Smooth muscle cell (in vitro differentiated cells): ENCODE results near the gene TUBG1. TPM values are rescaled to one million over a fixed set of nuclear protein-coding genes. Genes with fewer than 3 reads are reported as not detected.

Source experiments
- DNase-seq: peaks from one replicate; lab custom pipeline; 2025; ENCODE audit not compliant: unreplicated experiment; lab: John Stamatoyannopoulos, UW
- H2AFZ ChIP-seq: fragments of 200-600 bp; sonication (generic); 2 replicates; pipeline ENCODE4 v1.6.0; 2016; ENCODE audit warnings: antibody characterized with exemption, low read depth, mild to moderate bottlenecking
- H3F3A ChIP-seq: fragments of 200-600 bp; sonication (generic); 2 replicates; pipeline ENCODE4 v1.6.0; 2017; ENCODE audit warnings: antibody characterized with exemption, low read depth
- H3K27ac ChIP-seq: fragments of 200-600 bp; sonication (generic); 2 replicates; pipeline ENCODE4 v1.5.1; 2016; ENCODE audit warnings: low read depth, mild to moderate bottlenecking
- H3K27me3 ChIP-seq: fragments of 200-600 bp; sonication (generic); 2 replicates; pipeline ENCODE4 v1.6.1; 2016; ENCODE audit warnings: low read depth, mild to moderate bottlenecking
- H3K36me3 ChIP-seq: fragments of 200-600 bp; sonication (generic); 2 replicates; pipeline ENCODE4 v1.5.1; 2016; ENCODE audit warnings: low read depth
- H3K4me1 ChIP-seq: fragments of 200-600 bp; sonication (generic); 2 replicates; pipeline ENCODE4 v1.5.1; 2016; ENCODE audit warnings: low read depth
- H3K4me2 ChIP-seq: fragments of 200-600 bp; sonication (generic); 2 replicates; pipeline ENCODE4 v1.6.0; 2016; ENCODE audit warnings: mild to moderate bottlenecking
- H3K4me3 ChIP-seq: fragments of 200-600 bp; sonication (generic); 2 replicates; pipeline ENCODE4 v1.5.1; 2016; ENCODE audit warnings: mild to moderate bottlenecking
- H3K79me2 ChIP-seq: fragments of 200-600 bp; sonication (generic); 2 replicates; pipeline ENCODE4 v1.6.0; 2016; ENCODE audit warnings: low read depth, mild to moderate bottlenecking
- H3K9ac ChIP-seq: fragments of 200-600 bp; sonication (generic); 2 replicates; pipeline ENCODE4 v1.6.0; 2016; ENCODE audit warnings: low read depth
- H3K9me3 ChIP-seq: fragments of 200-600 bp; sonication (generic); replicated peaks from 2 replicates; pipeline ENCODE4 v1.5.1; 2016; ENCODE audit warnings: low read depth
- H4K20me1 ChIP-seq: fragments of 200-600 bp; sonication (generic); 2 replicates; pipeline ENCODE4 v1.6.0; 2016; ENCODE audit warnings: low read depth
- CTCF ChIP-seq: fragments of 200-600 bp; sonication (generic); IDR thresholded peaks from 2 replicates; pipeline ENCODE4 v1.5.1; 2017; ENCODE audit warnings: borderline replicate concordance, mild to moderate bottlenecking, antibody characterized with exemption; ENCODE audit not compliant: insufficient read depth, poor library complexity, severe bottlenecking
- WGBS: methylation state at CpG from one replicate; pipeline ENCODE4 v1.1.7; 2016; ENCODE audit warnings: low lambda C conversion rate; 5-methylcytosine and 5-hydroxymethylcytosine counted together
- polyA plus RNA-seq: library from polyadenylated mRNA; unstranded; fragments of >200 nt; fragmentation: Nextera tagmentation; extraction: Ambion mirVana; gene quantifications from 2 replicates; pipeline ENCODE4 v1.2.1, GENCODE V29; 2016
- total RNA-seq: library from RNA; depleted of rRNA; stranded (reverse); fragments of >200 nt; gene quantifications from 2 replicates; pipeline ENCODE4 v1.2.3, GENCODE V29; 2014

Gene TUBG1
- total and polyA plus RNA-seq, 2 experiments from 2014 or later: 38.7 to 102 TPM

DNA sequence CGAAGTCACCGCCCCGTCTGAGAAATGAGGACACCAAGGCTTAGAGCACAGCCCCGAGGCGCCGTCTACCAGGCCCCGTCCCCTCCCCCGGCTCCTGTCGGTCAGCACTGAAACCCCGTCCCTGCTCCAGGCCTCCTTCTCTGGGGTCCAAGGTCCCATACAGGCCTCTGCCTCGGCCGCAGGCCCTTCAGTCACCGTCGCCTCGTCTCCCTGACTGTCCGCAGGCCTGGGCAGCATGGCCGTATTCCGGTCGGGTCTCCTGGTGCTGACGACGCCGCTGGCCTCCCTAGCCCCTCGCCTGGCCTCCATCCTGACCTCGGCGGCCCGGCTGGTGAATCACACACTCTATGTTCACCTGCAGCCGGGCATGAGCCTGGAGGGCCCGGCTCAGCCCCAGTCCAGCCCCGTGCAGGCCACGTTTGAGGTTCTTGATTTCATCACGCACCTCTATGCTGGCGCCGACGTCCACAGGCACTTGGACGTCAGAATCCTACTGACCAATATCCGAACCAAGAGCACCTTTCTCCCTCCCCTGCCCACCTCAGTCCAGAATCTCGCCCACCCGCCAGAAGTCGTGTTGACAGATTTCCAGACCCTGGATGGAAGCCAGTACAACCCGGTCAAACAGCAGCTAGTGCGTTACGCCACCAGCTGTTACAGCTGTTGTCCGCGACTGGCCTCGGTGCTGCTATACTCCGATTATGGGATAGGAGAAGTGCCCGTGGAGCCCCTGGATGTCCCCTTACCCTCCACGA is 46.9 kb upstream of the TUBG1 start:
- H3K9me3 ChIP-seq: no peaks in the 10 kb centered on the region
- H3K27me3 ChIP-seq: no peaks in the 10 kb centered on the region
- H3K79me2 ChIP-seq: peaks cover 27% of the 10 kb centered on the region
- peak overlapping the region; percentile 85 for H3K27ac ChIP-seq
- H3K4me2 ChIP-seq: peak overlapping the region; percentile 97
- TF ChIP-seq CTCF: no peak
- H3K4me3 ChIP-seq: peak overlapping the region; percentile 76
- WGBS: 24% methylated on average over 47 of the region's 48 CpGs
- H2AFZ ChIP-seq: peak overlapping the region; percentile 47
- no peaks in the 10 kb centered on the region for H3K36me3 ChIP-seq
- DNase-seq: no peak
- H3K9ac ChIP-seq: peak overlapping the region; percentile 92
- peaks cover 13% of the 10 kb centered on the region for H3F3A ChIP-seq
- H3K4me1 ChIP-seq: peaks cover 14% of the 10 kb centered on the region
- H4K20me1 ChIP-seq: no peaks in the 10 kb centered on the region

- Histone ChIP-seq H3K9ac (peak overlapping the region; percentile 92), H4K20me1 (no peaks in the 10 kb centered on the region), H2AFZ (no peak overlapping the region), H3K4me1 (peaks cover 14% of the 10 kb centered on the region), H3F3A (peaks cover 13% of the 10 kb centered on the region), H3K27ac (peak overlapping the region; percentile 85), H3K27me3 (no peaks in the 10 kb centered on the region), H3K9me3 (no peaks in the 10 kb centered on the region), H3K4me3 (peak overlapping the region; percentile 76), H3K79me2 (peaks cover 30% of the 10 kb centered on the region), H3K36me3 (no peaks in the 10 kb centered on the region), H3K4me2 (peak overlapping the region; percentile 97)
- no peak for DNase-seq
- TF ChIP-seq CTCF: no peak
- WGBS: 88% methylated on average over 14 of the region's 14 CpGs
These were observed 46.4 kb upstream of the TUBG1 start for GRCh38 chr17:42563143-42563509.

DNA sequence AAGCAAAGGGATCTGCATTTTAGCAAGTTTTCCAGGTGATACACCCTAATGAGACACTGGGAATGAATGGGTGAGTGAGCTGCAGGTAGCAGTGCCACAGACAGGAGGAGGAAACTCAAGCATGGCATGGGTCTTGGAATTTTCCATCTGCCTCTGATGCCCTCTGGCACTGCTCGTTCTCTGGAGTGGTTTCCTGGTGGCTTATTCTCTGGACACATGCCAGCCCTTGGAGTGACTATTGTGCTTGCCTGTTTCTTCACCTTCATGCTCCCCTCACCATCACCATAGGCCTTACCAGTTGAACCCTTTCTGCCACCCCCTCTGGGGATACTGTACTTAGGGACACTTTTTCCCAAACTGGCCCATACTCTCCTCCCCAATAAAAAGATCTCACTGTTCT is 45.9 kb upstream of the TUBG1 start:
- Histone ChIP-seq H4K20me1 (no peaks in the 10 kb centered on the region), H3K4me1 (peaks cover 14% of the 10 kb centered on the region), H2AFZ (no peak overlapping the region), H3K9me3 (no peaks in the 10 kb centered on the region), H3K9ac (no peak overlapping the region), H3K27me3 (no peaks in the 10 kb centered on the region), H3K4me3 (no peak overlapping the region), H3K36me3 (no peaks in the 10 kb centered on the region), H3K79me2 (peaks cover 30% of the 10 kb centered on the region), H3K27ac (peak overlapping the region; percentile 85), H3F3A (peaks cover 13% of the 10 kb centered on the region), H3K4me2 (peak overlapping the region; percentile 97)
- no peak for DNase-seq
- 83% methylated on average over 1 of the region's 1 CpG for WGBS
- no peak for TF ChIP-seq CTCF

- no peak overlapping the region for H3K9ac ChIP-seq
- H3K79me2 ChIP-seq: peaks cover 30% of the 10 kb centered on the region
- TF ChIP-seq CTCF: no peak
- DNase-seq: no peak
- WGBS: 94% methylated on average over 9 of the region's 9 CpGs
- no peaks in the 10 kb centered on the region for H3K27me3 ChIP-seq
- no peak overlapping the region for H2AFZ ChIP-seq
- H3K4me2 ChIP-seq: no peak overlapping the region
- peaks cover 14% of the 10 kb centered on the region for H3K4me1 ChIP-seq
- H3K4me3 ChIP-seq: no peak overlapping the region
- H3K36me3 ChIP-seq: no peaks in the 10 kb centered on the region
- H3K27ac ChIP-seq: no peak overlapping the region
- no peaks in the 10 kb centered on the region for H3K9me3 ChIP-seq
- H3F3A ChIP-seq: peaks cover 13% of the 10 kb centered on the region
- H4K20me1 ChIP-seq: no peaks in the 10 kb centered on the region
These were observed 45.5 kb upstream of the TUBG1 start for GRCh38 chr17:42563950-42564349.
